DOHH2 (cell line): ENCODE data around the gene TSHZ2.
"Not testable (repeated sequence)": the region's sequence is repeated elsewhere in the genome, so short reads cannot be mapped to it uniquely, and the experiment has no call there.

Experiments used
- H3F3A ChIP-seq: fragments of 200-600 bp; sonication (generic), shearing (Covaris generic); 2 replicates; pipeline ENCODE4 v1.6.0; 2016; ENCODE audit warnings: antibody characterized with exemption, mild to moderate bottlenecking; ENCODE audit not compliant: control insufficient read depth, insufficient read depth
- H3K27ac ChIP-seq: fragments of 200-600 bp; sonication (generic); 2 replicates; pipeline ENCODE4 v1.5.1; 2014; ENCODE audit warnings: low read depth, mild to moderate bottlenecking, low read length, moderate library complexity
- H3K27me3 ChIP-seq: fragments of 200-600 bp; sonication (generic); 2 replicates; pipeline ENCODE4 v1.6.1; 2014; ENCODE audit warnings: mild to moderate bottlenecking, low read length, mixed read lengths; ENCODE audit not compliant: control insufficient read depth
- H3K36me3 ChIP-seq: fragments of 200-600 bp; sonication (generic); 2 replicates; pipeline ENCODE4 v1.6.1; 2014; ENCODE audit warnings: mild to moderate bottlenecking, low read length, moderate library complexity, mixed read lengths; ENCODE audit not compliant: control insufficient read depth
- H3K4me1 ChIP-seq: fragments of 200-600 bp; sonication (generic); 2 replicates; pipeline ENCODE4 v1.6.1; 2014; ENCODE audit warnings: mild to moderate bottlenecking, low read length, mixed read lengths; ENCODE audit not compliant: control insufficient read depth
- H3K4me2 ChIP-seq: fragments of 200-600 bp; sonication (generic); 2 replicates; pipeline ENCODE4 v1.6.0; 2014; ENCODE audit warnings: mild to moderate bottlenecking, low read length, moderate library complexity
- H3K4me3 ChIP-seq: fragments of 200-600 bp; sonication (generic); 2 replicates; pipeline ENCODE4 v1.5.1; 2014; ENCODE audit warnings: mild to moderate bottlenecking, low read length, mixed read lengths
- H3K79me2 ChIP-seq: fragments of 200-600 bp; sonication (generic); 2 replicates; pipeline ENCODE4 v1.6.1; 2014; ENCODE audit warnings: mild to moderate bottlenecking, low read length, mixed read lengths; ENCODE audit not compliant: control insufficient read depth
- H3K9me2 ChIP-seq: fragments of 200-600 bp; sonication (generic); replicated peaks from 2 replicates; pipeline ENCODE4 v1.6.1; 2014; ENCODE audit warnings: mild to moderate bottlenecking, low read length, mixed read lengths; ENCODE audit not compliant: control insufficient read depth
- H3K9me3 ChIP-seq: fragments of 200-600 bp; sonication (generic); 2 replicates; pipeline ENCODE4 v1.6.1; 2014; ENCODE audit warnings: antibody characterized with exemption, low read length, mixed read lengths; ENCODE audit not compliant: control insufficient read depth, insufficient read depth
- H4K20me1 ChIP-seq: fragments of 200-600 bp; sonication (generic); 2 replicates; pipeline ENCODE4 v1.6.0; 2014; ENCODE audit warnings: low read depth, mild to moderate bottlenecking, antibody characterized with exemption, low read length, moderate library complexity; ENCODE audit not compliant: control insufficient read depth, insufficient read depth
- EZH2phosphoT487 ChIP-seq: fragments of 200-600 bp; sonication (generic); IDR thresholded peaks from 2 replicates; pipeline ENCODE4 v1.6.1; 2017; ENCODE audit warnings: borderline replicate concordance, mild to moderate bottlenecking, antibody characterized with exemption, low read length, moderate library complexity, mixed read lengths
- TF ChIP-seq, protein P1 (sequence below): fragments of 200-600 bp; sonication (generic); IDR thresholded peaks from one replicate; pipeline ENCODE4 v1.5.1; 2014; ENCODE audit warnings: antibody characterized with exemption, mild to moderate bottlenecking, low read depth, low read length; ENCODE audit not compliant: poor library complexity, severe bottlenecking

The TSHZ2 gene

DNA sequence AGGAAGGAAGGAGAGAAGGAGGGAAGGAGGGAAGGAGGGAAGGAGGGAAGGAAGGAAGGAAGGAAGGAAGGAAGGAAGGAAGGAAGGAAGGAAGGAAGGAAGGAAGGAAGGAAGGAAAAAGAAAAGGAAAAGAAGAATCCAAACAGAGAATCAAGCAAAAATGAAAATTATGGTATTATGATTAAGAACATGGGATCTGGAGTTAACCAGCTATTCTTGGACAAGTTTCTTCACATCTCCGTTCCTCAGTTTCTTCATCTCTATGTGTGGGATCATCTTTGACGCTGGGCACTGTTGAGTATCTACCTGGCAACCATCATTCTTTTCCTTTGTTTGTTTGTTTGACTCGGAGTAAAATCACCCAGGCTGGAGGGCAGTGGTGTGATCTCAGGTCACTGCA, 549.9 kb downstream of the TSHZ2 start:
- Histone ChIP-seq H3K4me2 (no peak overlapping the region), H3K4me3 (no peak overlapping the region), H3K36me3 (no peaks in the 10 kb centered on the region), H3K27me3 (peaks cover 4% of the 10 kb centered on the region; the same call in 1 of the 2 replicates), H3F3A (no peaks in the 10 kb centered on the region), H3K79me2 (no peaks in the 10 kb centered on the region), H3K27ac (no peak overlapping the region), H3K4me1 (no peaks in the 10 kb centered on the region), H4K20me1 (no peaks in the 10 kb centered on the region), H3K9me3 (no peaks in the 10 kb centered on the region), H3K9me2 (no peaks in the 10 kb centered on the region)
- TF ChIP-seq EZH2phosphoT487: no peak
- TF ChIP-seq, protein P1, sequence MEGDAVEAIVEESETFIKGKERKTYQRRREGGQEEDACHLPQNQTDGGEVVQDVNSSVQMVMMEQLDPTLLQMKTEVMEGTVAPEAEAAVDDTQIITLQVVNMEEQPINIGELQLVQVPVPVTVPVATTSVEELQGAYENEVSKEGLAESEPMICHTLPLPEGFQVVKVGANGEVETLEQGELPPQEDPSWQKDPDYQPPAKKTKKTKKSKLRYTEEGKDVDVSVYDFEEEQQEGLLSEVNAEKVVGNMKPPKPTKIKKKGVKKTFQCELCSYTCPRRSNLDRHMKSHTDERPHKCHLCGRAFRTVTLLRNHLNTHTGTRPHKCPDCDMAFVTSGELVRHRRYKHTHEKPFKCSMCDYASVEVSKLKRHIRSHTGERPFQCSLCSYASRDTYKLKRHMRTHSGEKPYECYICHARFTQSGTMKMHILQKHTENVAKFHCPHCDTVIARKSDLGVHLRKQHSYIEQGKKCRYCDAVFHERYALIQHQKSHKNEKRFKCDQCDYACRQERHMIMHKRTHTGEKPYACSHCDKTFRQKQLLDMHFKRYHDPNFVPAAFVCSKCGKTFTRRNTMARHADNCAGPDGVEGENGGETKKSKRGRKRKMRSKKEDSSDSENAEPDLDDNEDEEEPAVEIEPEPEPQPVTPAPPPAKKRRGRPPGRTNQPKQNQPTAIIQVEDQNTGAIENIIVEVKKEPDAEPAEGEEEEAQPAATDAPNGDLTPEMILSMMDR: no peak

DNA sequence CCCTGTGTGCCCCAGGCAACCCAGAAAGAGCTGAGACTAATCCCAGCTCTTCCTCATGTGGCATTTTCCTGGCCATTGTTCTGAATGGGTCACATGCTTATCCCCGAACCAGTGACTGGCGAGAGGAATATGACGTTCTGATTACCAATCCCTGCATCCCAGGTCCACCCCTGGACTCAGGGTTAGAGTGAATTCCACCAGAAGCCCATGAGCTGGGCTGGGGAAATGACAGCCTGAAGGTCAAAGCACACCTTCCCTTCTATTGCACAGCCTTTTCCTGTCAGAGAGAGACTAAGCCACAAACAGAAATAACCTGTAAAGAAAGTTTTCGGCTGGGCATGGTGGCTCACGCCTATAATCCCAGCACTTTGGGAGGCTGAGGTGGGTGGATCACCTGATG, 550.5 kb downstream of the TSHZ2 start:
- Histone ChIP-seq H3K4me2 (no peak overlapping the region), H4K20me1 (no peaks in the 10 kb centered on the region), H3K4me1 (no peaks in the 10 kb centered on the region), H3K9me3 (no peaks in the 10 kb centered on the region), H3K27ac (no peak overlapping the region), H3K36me3 (no peaks in the 10 kb centered on the region), H3F3A (no peaks in the 10 kb centered on the region), H3K9me2 (no peaks in the 10 kb centered on the region), H3K27me3 (peaks cover 4% of the 10 kb centered on the region; the same call in 1 of the 2 replicates), H3K4me3 (no peak overlapping the region), H3K79me2 (no peaks in the 10 kb centered on the region)
- TF ChIP-seq, protein P1: no peak
- TF ChIP-seq EZH2phosphoT487: no peak

DNA sequence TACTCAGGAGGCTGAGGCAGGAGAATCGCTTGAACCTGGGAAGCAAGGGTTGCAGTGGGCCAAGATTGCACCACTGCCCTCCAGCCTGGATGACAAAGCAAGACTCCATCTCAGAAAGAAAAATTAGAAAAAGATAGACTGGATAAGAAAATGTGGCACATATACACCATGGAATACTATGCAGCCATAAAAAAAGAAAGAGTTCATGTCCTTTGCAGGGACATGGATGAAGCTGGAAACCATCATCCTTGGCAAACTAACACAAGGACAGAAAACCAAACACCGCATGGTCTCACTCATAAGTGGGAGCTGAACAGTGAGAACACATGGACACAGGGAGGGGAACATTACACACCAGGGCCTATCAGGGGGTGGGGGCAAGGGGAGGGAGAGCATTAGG, 551.5 kb downstream of the TSHZ2 start:
- not testable (repeated sequence) for H3K27ac ChIP-seq, H3F3A ChIP-seq, H3K4me1 ChIP-seq, H4K20me1 ChIP-seq, H3K4me3 ChIP-seq, H3K79me2 ChIP-seq, H3K9me3 ChIP-seq, H3K27me3 ChIP-seq, H3K36me3 ChIP-seq, H3K9me2 ChIP-seq, H3K4me2 ChIP-seq

DNA sequence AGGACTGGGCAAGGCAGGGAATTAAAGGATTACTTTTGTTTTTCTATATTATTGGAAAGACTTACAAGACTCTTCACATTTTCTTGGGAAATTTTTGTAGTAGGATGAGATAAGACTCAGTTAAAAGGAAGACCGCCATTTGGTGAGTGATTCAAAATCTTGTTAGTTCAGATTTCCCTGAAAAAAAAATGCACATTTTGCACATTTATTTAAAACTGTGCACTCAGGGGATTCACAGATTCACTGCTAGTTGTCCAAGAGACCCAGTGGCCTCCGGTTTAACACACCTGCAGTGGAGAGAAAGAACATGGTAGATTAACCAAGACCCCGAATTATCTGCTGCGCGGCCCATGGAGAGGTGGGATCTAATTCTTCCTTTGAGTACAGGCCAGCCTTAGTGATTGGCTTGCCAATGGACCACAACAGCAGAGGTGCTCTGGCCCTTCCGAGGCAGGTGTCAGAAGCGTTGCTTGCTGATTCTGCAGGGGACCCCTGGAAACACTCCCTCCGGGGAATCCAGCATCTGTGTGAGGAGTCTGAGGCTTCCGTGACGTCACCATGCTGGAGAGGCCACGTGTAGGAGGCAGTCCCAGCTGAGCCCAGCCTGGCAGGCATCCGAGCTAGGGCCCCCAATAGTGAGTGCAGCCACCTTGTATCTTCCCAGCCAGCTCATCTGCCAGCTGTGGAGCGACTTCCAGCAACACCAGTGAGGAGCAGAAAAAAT, 552.6 kb downstream of the TSHZ2 start:
- H3K27me3 ChIP-seq: peaks cover under 1% of the 10 kb centered on the region; the same call in 1 of the 2 replicates

More for the DNA sequence above, 552.6 kb downstream of the TSHZ2 start:
- no peaks in the 10 kb centered on the region for H3K9me2 ChIP-seq
- no peaks in the 10 kb centered on the region for H3K36me3 ChIP-seq
- no peak overlapping the region for H3K27ac ChIP-seq
- no peaks in the 10 kb centered on the region for H4K20me1 ChIP-seq
- no peaks in the 10 kb centered on the region for H3K9me3 ChIP-seq
- no peak for TF ChIP-seq EZH2phosphoT487
- TF ChIP-seq, protein P1: no peak
- H3K79me2 ChIP-seq: no peaks in the 10 kb centered on the region
- no peak overlapping the region for H3K4me3 ChIP-seq
- H3K4me1 ChIP-seq: no peaks in the 10 kb centered on the region
- no peaks in the 10 kb centered on the region for H3F3A ChIP-seq
- no peak overlapping the region for H3K4me2 ChIP-seq
